Measurements from ENCODE around the gene TAC3.

Gene TAC3

GRCh38 chr12:56998316-56998715, 18.0 kb downstream of the TAC3 start:
- no peak for DNase-seq
- Histone ChIP-seq H3K9me3 (ENCODE audit: severe bottlenecking) (no peaks in the 10 kb centered on the region), H3K36me3 (peaks cover 42% of the 10 kb centered on the region), H3K27ac (no peak overlapping the region), H3K4me3 (ENCODE audit: low read depth, low read length) (no peak overlapping the region), H3K27me3 (ENCODE audit: insufficient read depth, low read depth, severe bottlenecking) (no peaks in the 10 kb centered on the region)
- TF ChIP-seq, protein P1, sequence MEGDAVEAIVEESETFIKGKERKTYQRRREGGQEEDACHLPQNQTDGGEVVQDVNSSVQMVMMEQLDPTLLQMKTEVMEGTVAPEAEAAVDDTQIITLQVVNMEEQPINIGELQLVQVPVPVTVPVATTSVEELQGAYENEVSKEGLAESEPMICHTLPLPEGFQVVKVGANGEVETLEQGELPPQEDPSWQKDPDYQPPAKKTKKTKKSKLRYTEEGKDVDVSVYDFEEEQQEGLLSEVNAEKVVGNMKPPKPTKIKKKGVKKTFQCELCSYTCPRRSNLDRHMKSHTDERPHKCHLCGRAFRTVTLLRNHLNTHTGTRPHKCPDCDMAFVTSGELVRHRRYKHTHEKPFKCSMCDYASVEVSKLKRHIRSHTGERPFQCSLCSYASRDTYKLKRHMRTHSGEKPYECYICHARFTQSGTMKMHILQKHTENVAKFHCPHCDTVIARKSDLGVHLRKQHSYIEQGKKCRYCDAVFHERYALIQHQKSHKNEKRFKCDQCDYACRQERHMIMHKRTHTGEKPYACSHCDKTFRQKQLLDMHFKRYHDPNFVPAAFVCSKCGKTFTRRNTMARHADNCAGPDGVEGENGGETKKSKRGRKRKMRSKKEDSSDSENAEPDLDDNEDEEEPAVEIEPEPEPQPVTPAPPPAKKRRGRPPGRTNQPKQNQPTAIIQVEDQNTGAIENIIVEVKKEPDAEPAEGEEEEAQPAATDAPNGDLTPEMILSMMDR (IDR thresholded peaks at IDR 0.05; ENCODE audit: low read depth, low read length), result no peak

DNA sequence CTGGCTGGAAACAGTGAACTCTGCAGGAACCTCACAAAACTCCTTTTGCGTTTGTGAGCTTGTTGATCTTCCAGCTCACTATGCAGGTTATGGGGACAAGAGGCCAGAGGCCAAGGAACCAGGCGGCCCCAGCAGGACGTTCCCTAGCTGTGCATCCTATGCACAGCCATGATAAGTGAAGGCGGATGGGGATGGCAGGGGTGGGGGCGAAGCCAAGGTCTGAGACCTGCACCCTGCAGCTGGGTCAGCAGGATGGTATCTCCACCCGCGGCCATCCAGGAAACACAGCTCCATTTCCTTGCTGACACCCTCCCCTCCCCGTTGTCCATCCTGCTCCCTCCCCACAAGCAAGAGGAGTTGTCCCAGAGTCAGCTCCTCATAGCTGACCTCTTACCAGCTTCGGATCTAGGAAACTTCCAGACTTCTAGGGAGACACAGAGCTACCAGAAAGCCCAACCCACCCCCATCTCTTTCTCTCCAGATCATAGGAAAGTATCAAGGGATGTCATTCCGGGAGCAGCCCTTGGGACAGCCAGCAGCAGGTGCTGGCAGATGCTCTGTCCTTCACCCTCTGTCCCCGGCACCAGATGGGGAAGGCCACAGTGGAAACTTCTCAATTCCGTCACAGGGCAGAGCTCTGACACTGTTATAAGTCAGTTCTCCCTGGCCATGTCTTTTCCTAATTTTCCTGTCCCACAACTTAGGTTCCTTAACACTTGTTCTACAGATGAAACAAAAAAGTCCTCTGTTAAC, 19.4 kb downstream of the TAC3 start:
- TF ChIP-seq, protein P1 (IDR thresholded peaks at IDR 0.05; ENCODE audit: low read depth, low read length), result no peak
- Histone ChIP-seq H3K9me3 (ENCODE audit: severe bottlenecking) (no peaks in the 10 kb centered on the region), H3K4me3 (ENCODE audit: low read depth, low read length) (no peak overlapping the region), H3K36me3 (peaks cover 29% of the 10 kb centered on the region), H3K27me3 (ENCODE audit: insufficient read depth, low read depth, severe bottlenecking) (no peaks in the 10 kb centered on the region), H3K27ac (no peak overlapping the region)
- no peak for DNase-seq

- no peak for DNase-seq
Observed at GRCh38 chr12:56995930-56996496, 20.3 kb downstream of the TAC3 start.

DNA sequence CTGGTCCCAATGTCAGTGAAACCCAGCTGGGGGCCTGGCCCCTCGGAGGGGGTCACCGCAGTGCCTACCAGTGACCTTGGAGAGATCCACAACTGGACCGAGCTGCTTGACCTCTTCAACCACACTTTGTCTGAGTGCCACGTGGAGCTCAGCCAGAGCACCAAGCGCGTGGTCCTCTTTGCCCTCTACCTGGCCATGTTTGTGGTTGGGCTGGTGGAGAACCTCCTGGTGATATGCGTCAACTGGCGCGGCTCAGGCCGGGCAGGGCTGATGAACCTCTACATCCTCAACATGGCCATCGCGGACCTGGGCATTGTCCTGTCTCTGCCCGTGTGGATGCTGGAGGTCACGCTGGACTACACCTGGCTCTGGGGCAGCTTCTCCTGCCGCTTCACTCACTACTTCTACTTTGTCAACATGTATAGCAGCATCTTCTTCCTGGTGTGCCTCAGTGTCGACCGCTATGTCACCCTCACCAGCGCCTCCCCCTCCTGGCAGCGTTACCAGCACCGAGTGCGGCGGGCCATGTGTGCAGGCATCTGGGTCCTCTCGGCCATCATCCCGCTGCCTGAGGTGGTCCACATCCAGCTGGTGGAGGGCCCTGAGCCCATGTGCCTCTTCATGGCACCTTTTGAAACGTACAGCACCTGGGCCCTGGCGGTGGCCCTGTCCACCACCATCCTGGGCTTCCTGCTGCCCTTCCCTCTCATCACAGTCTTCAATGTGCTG, 21.0 kb downstream of the TAC3 start:
- Histone ChIP-seq H3K4me3 (ENCODE audit: low read depth, low read length) (no peak overlapping the region), H3K36me3 (peaks cover 12% of the 10 kb centered on the region), H3K27ac (no peak overlapping the region), H3K9me3 (ENCODE audit: severe bottlenecking) (no peaks in the 10 kb centered on the region), H3K27me3 (ENCODE audit: insufficient read depth, low read depth, severe bottlenecking) (no peaks in the 10 kb centered on the region)
- no peak for DNase-seq
- TF ChIP-seq, protein P1 (IDR thresholded peaks at IDR 0.05; ENCODE audit: low read depth, low read length), result no peak

More at GRCh38 chr12:56995930-56996496, 20.3 kb downstream of the TAC3 start:
- H3K36me3 ChIP-seq, result peaks cover 19% of the 10 kb centered on the region
- H3K27me3 ChIP-seq (ENCODE audit: insufficient read depth, low read depth, severe bottlenecking), result no peaks in the 10 kb centered on the region
- H3K27ac ChIP-seq, result no peak overlapping the region
- no peak overlapping the region for H3K4me3 ChIP-seq (ENCODE audit: low read depth, low read length)
- no peaks in the 10 kb centered on the region for H3K9me3 ChIP-seq (ENCODE audit: severe bottlenecking)
- TF ChIP-seq, protein P1 (IDR thresholded peaks at IDR 0.05; ENCODE audit: low read depth, low read length), result no peak

- DNase-seq, result no peak
- TF ChIP-seq, protein P1 (IDR thresholded peaks at IDR 0.05; ENCODE audit: low read depth, low read length), result no peak
Observed at GRCh38 chr12:56994231-56994746, 22.0 kb downstream of the TAC3 start.

More at GRCh38 chr12:56994231-56994746, 22.0 kb downstream of the TAC3 start:
- Histone ChIP-seq H3K9me3 (ENCODE audit: severe bottlenecking) (no peaks in the 10 kb centered on the region), H3K27me3 (ENCODE audit: insufficient read depth, low read depth, severe bottlenecking) (no peaks in the 10 kb centered on the region), H3K36me3 (peaks cover 4% of the 10 kb centered on the region; the same call in 1 of the 2 replicates), H3K4me3 (ENCODE audit: low read depth, low read length) (no peak overlapping the region), H3K27ac (no peak overlapping the region)
